AG08396 (cell line): ENCODE data around the gene ICE2.
A peak's percentile ranks its signal among the peaks of the same experiment; 100 is the strongest.

ENCODE experiments used
- DNase-seq: peaks from one replicate; pipeline ENCODE4 v3.0.0; 2012; ENCODE audit warnings: low spot score, mixed read lengths

Gene ICE2, protein sequence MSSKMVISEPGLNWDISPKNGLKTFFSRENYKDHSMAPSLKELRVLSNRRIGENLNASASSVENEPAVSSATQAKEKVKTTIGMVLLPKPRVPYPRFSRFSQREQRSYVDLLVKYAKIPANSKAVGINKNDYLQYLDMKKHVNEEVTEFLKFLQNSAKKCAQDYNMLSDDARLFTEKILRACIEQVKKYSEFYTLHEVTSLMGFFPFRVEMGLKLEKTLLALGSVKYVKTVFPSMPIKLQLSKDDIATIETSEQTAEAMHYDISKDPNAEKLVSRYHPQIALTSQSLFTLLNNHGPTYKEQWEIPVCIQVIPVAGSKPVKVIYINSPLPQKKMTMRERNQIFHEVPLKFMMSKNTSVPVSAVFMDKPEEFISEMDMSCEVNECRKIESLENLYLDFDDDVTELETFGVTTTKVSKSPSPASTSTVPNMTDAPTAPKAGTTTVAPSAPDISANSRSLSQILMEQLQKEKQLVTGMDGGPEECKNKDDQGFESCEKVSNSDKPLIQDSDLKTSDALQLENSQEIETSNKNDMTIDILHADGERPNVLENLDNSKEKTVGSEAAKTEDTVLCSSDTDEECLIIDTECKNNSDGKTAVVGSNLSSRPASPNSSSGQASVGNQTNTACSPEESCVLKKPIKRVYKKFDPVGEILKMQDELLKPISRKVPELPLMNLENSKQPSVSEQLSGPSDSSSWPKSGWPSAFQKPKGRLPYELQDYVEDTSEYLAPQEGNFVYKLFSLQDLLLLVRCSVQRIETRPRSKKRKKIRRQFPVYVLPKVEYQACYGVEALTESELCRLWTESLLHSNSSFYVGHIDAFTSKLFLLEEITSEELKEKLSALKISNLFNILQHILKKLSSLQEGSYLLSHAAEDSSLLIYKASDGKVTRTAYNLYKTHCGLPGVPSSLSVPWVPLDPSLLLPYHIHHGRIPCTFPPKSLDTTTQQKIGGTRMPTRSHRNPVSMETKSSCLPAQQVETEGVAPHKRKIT

DNA sequence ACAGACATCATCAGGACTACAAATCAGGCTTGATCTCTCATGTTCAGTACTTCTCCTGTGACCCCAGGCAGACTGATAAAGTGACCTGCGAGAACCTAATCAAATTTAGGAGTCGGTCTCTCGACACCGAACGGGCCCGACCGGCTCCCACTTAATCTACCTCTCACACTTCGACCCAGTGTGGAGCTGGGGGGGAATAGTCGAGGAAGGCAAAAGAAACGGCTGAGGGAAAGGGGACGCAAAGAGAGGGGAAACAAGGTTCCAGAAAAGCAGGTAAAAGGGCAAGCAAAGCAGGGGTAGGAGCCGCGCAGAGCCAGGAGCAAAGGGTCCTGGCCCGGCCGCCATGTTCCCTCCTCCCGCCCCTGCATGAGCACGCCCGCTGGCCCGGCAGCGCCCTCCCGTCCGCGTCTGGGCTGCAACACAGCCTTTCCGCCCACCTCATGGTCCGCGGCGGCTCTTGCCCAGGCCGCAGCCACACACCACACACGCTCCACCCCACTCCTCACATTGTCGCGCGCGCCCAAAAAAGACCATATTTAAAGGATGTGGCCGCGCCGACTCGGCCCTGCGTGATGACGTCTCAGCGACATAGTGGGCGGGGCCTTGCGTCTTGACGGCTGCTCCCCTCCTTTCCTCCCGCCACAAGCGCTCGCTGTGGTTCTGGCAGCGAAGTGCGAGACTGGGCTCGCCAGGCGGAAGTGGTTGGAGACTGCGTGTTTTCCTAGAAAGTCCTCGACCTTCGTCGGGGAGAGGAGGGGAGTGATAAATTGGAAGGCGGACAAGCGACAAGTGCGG lies at the start of gene ICE2:
ICE2 (minus strand) TSS at position 577 of the 795 bp plus-strand sequence. CDS start 1,165 bp downstream, outside the sequence.
- DNase-seq = peak; percentile 93

DNA sequence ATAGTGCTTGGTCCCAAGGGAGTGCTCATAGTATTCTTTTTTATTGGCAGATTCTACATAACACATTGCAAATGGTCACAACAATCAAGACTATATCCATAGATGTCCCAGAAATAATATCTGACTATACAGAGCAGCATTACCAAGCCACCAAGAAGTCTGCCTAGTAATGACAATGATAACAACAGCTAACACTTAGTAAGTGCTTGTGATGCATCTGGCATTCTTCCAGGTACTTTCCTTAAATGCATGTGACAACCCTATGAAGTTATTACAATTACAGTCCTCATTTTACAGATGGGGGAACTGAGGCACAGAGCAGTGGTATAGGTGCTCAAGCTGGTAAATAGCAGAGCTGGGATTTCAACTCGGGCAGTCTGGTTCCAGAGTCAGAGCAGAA lies 49.6 kb upstream of the ICE2 start:
- DNase-seq = no peak

DNA sequence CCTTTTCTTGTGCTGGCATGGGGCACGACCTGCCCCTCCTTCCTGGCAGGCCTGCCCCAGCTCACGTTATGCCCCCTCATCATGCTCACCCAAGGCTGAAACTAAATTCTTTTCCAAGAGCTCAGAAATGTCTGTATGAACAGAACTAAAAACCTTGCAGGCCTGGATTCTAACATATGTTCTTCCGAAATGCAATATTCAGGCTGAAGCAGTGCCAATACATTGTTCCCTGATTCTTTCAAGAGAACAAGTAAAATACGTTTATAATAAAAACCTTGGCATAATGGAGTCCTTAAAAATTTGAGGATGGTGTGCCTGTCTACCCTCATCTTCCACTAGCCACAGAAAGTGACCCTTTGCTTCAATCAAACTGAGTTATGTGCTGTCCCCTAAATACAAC lies 48.5 kb upstream of the ICE2 start:
- no peak for DNase-seq

DNA sequence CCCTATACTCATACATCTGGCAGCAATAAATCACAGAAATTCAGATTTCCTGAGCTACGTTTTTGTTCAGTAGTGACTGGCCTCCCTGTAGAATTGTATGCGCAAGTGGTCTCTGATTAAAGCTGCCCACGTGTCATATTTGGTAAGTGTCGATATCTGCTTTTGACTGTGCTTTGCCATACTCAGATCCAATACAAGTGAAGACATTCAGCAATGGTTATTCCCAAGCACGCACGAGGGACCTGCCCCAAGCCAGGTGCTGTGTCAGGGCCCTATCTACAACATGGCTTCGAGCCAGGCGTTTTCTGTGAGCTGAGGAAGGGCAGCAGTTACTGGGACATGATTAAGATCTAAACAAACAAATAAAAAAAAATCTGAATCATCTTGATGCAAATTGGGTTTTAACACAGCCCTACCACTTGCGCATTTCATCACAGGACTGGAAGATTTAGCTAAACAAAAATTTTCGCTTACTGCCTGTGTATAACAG lies 47.2 kb upstream of the ICE2 start:
- DNase-seq = no peak

DNA sequence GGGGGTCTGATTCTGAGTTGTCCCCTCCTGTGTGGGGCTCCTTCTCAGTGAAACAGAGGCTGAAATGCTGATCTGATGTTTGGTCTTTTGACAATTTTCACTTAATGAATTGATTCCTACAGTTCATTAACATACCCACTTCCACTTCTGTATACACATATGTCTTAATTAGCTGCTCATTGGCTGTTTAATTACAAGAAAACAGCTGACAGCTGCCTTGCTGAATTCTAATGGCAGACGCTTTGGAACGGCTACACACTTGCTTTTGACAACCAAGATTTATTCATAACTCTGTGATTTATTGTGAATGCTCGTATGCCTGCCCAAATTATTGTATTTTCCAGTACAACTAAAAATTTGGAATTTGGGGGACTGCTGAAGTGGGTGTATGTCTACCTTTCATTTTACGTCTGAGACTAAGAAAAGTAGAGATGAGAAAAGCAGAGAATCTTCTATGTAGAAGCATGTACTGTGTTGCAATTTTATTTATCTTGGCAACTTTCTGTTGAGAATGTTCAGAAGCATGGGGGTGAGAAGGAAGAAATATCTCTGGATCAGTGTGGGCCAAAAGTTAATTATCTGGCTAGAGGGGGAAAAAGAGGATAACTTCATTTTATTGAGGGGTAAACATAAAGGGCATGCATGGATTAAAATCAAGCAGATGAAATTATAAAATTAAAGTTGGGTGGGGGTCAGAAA lies 46.5 kb upstream of the ICE2 start:
- DNase-seq = no peak

DNA sequence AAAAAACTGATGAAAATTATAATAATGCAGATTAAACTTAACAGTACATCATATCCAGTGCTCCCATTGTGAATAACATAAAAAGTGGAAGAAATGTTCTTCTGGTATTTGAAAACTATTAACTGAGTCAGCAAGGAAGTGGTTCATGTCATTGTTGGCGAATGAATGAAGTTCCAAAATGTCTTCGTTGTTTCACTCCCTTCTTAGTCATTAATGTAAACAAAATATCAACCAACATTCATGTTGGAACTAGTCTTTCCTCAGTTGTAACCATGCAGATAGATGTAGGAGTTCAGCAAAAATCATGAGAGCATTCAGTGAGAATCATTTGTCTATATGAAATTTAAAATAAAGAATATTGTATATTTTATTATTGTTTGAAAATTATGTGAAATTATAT lies 44.1 kb upstream of the ICE2 start:
- DNase-seq = peak; percentile 26

DNA sequence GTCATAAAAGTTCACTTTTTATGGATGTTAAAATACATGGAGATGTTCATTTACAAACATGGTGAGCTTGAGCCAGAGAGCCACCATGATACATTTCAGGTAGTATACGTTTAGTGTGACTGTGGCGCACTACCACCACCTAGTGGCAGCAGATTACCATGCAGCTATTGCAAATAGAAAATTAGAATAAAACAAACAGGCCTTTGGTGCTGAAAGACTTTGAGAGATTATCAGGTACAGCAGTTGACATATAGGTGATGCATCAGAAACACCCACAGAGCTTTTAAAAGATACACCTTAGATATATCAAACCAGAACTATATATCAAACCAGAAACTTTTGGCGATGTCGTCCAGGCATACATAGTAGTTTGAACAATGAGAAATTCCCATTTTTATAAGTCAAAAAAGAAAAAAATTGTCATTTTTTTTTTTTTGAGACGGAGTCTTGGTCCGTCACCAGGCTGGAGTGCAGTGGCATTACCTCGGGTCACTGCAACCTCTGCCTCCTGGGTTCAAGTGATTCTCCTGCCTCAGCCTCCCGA lies 42.0 kb upstream of the ICE2 start:
- DNase-seq = peak; percentile 39

DNA sequence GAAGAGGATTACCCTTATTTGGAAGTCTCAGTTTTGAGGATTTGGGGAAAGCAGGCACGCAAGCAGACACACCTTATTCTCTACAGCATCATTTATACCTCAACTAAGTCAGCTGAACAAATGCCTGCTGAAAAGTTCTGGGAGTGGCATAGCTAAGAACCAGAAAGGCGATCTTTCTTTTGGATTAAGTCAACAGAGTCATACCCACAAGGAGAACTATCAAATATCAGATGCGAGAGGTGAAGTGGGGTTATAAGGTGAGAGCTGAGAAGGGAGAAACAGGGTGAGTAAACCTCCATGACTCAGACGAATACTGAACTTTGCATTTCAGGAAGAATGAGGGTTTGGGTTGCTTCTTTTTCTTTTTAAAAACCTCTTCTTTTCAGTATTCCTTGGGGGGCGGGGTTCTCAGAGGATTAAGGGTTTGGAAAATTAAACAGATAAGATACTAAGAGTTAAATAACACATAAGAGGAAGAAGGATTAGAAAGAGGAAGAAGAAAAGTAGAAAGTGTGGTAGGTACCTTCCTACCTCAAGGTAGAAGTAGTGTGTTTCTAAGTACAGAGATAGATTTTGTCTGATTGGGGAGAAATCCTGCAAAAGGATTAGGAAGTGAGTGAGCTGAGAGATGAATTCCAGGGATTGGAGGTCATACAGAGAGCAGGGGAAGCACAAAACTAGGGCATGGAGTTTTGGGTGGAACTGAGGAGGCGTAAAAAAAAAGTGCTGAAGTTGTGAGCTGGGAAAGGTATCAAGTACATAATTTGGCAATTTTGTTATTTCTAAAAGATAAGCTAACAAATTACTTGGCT lies 41.3 kb upstream of the ICE2 start:
- DNase-seq = no peak

DNA sequence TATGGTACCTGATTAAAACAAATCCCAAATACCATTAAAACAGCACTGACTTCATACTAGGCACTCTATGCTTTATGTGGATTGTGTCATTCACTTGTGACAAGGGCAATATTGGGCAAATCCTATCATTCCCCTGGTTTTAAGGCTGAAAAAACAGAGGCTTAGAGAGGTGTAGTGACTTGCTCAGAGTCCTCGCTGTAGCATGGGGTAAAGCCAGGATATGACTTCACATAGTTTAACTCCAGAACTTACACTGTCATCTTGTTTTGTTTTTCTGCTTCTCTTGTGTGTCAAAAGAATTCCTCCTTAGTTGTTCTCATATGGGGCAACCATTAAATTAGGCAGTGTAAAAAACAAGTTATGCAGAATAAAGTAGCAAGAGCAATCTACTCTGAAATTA lies 40.3 kb upstream of the ICE2 start:
- DNase-seq = no peak

DNA sequence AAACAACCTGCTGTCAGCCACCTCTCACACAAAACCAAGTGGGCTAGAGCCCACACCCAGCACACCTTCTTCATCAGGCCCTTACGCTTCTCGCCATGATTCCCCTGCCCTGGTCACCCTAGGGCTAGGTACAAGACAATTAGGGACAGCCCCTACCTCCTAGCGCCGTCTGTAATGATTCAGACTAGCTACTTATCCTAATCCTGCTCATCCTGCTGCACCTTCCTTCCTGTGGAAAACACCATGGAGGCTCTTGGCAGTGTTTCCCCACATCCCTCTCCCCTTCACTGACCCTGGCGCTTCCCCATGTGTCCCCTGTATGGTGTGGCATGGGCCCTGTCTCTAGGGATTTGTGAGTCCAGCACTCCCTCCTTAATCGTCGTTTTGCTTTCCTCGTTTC lies 39.6 kb upstream of the ICE2 start:
- DNase-seq = no peak

DNA sequence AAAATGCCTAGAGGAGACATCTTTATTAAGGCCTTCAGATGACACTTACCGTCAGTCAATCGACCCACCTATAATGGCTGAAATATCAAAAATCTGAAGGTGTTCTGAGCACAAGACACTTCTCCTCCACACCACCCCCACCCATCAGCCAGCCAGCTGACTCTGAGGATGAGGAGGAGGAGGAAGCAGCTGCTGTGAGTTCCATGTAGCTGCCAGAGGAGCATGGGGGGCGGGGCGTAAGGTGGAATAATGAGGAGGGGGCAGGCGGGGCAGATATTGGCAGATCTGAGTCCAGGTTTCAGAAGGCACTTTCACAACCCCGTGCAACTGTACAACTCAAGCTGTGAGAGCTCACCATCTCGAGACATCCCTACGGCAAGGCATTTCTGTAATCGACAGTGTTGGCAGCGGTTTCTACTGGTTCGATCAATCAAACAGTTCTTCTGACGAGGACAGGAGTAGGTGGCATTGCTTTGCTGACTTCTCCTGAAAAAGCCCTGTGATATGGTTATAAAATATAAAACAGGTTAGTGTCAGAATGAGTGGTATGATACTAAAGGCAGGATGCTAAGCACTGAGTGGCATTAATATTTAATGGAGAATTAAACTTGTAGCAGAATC lies 35.4 kb upstream of the ICE2 start:
- no peak for DNase-seq

DNA sequence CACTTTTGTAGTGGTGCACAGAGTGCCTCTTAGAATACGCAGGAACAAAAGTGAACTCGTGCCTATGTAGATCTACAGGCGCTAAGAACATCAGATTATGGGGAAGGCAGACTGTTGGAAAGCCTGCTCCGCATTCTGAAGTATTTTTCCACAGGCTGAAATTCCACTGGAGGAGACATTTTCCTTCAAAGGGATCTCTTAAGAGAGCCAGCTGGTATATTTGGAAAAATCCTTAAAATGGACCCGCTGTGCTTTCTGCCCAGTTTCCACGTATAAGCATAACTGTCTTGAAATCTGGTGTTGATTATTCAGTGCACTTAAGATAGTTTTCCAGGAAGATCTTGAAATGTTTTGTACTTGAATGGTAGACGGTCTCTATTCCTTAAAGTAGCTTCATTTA lies 34.7 kb upstream of the ICE2 start:
- no peak for DNase-seq

DNA sequence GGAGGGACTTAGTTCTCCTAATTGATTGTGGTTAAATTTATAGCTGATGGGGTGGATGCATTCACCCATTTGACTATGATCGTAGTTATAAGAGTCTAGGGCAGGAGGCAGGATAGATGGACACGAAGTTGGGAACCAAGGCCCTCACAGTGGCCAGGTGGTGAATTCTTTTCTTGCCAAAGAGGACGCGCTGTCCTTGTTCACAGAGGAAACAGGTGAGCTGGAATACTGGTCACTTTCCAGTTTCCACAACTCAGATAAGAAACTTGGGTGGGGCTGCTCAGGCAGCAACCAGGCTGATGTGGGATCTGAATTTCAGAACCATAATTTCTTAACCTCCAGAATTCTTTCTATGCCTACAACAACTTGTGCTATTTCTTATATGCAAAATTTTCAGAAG lies 34.0 kb upstream of the ICE2 start:
- no peak for DNase-seq

DNA sequence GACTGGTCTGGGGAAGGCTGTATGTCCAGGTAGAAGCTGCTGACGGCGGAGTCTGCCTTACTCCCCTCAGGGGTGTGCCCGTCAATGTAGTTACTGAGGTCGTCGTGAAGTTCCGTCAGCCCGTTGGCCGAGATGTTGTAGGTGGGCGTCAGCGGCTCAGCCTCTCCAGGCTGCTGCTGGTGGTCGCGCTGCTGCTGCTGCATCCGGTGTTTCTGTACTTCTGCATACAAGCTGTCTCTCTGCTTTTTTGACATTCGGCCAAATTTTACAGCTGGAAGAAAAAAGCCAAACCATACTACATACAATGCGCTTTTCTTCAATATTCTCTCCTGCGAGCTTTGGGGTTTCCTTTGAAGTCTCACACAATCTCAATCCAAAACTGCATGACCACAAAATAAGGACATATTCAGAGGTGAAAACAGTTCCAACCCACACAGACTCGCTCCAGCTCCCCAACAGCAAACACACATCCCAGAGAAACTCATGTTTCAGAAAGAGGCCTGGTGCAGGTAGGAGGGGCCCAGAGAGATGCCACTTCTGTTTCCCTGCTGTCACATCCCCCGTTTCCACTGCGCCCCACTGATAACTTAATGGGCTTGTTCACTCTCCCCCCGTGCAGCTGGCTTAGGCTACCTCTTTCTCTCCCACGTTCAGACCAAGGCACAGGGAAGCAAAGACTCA lies 32.5 kb upstream of the ICE2 start:
- no peak for DNase-seq

DNA sequence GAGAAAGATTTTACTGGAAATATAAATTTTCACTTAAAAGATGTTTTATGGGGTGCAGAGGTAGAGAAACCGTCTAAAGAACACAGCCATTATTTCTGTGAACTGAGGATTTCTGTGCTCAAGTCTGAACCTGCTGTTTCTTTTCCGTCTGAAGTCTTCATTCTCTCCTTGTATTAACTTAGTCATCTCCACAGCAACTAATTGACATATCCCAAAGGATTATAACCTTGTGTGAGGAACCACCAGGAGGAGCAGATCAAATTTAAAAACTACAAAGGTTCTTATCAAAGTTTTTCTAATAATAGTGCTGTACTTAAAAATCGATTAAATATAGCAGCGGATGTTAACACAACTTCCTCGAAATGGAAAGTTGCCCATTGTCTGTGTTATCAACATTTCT lies 31.1 kb upstream of the ICE2 start:
- DNase-seq = no peak

DNA sequence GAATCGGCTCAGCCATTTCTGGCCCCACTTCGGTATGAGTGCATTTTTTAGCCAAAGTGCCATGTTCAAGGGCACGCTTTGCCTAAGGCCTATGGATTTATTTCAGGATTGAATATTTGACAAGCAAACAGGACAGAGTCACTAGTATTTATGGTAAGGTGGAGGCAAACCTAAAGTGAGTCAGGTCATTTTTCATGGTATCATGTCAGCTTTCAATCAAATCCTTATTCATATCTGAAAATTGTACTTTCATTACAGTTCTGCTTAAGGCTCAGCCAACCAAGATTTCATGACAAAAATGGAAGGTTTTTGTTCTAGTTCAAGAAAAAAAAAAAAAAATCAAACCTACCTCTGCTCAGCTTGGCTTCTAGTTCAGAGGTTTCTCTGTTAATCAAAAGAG lies 30.5 kb upstream of the ICE2 start:
- no peak for DNase-seq

DNA sequence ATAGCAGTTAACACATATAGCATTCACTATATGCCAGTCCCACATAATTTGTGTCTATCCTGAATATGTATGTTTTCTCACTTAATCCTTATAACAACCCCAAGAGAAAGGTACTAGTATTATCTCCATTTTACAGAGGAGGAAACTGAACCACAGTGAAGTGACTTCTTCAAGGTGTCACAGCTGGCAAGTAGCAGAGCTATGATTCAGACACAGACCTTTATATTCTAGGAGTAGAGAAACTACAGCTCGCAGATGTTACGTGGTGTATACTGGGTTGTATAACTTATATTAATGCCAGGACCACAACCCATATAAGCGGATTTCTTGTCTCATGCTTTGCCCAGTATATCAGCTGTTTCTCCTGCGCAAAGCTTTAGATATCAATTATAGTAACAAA lies 29.5 kb upstream of the ICE2 start:
- DNase-seq = no peak

DNA sequence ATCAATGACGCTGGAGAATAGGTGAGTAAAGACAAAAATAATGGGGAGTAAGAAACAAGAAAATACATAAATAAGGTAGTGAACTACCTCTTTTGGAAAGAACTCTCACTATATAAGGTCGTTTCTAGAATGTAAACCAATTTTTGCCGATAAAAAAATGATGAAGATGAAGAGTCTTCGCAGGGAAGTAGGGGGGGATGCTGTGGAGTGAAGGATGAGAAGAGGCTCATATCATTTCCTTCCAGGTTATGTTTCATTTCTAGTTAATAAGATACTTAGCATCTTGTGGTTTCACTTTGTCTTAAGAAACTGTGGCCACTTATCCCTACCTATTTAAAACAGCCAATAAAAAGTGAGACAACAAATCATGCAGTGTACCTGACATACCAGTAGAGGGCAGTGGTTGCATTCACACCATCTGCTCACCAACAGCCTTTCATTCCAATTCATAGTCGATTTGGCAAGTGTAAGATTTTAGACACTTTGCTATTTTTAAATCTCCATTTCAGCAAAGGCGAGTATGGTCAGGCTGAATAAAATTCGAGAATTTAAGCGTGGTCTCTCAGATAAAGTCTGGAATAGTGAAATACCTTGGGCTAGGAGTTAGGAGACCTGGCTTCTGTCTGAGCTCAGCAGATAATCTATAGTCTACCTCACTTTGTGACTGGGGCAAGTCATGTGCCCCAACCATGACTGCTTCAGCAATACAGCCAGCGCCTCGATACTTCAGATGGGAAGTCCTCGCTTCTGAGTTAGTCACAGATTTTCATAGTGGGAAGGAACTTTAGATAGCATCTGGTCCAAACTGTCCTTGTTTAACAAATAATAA lies 28.9 kb upstream of the ICE2 start:
- peak; percentile 62 for DNase-seq
